ENCODE results near the gene HSD17B8.

GRCh38 chr6:33237741-33238140 lies 33.3 kb downstream of the HSD17B8 start:
- TF ChIP-seq CTCF (IDR thresholded peaks at IDR 0.05) (no peak), ZFX (IDR thresholded peaks at IDR 0.05; ENCODE audit: borderline replicate concordance) (no peak)

All from 22Rv1 (cell line).